Measurements from ENCODE around the gene EPGN. TPM values are rescaled to one million over a fixed set of nuclear protein-coding genes. Genes with fewer than 3 reads are reported as not detected.

The EPGN gene
- total and polyA plus RNA-seq, 2 donors from 2014 or later: 1.6 TPM; not detected in 1

- intact Hi-C loops (cut with DNase I): loop anchor here (5.0 kb wide), 1 partner anchor 128 kb away; no protein-coding TSS in a partner anchor
- FAIRE-seq (no peak), DNase-seq (no peak)
- no peak overlapping the region for H3K9ac ChIP-seq (ENCODE audit: low read length in 3 of 3)
- H3K4me1 ChIP-seq (ENCODE audit: control insufficient read depth in 2 of 3, insufficient read depth in 2 of 3, low read depth in 1 of 3, low read length in 3 of 3): no peaks in the 10 kb centered on the region
- no peaks in the 10 kb centered on the region for H3K36me3 ChIP-seq (ENCODE audit: control insufficient read depth in 2 of 3, insufficient read depth in 3 of 3, low read length in 3 of 3)
- no peak overlapping the region for H3K27ac ChIP-seq (ENCODE audit: low read depth in 2 of 2, low read length in 2 of 2)
- H3K9me3 ChIP-seq (ENCODE audit: control insufficient read depth in 2 of 3, insufficient read depth in 1 of 3, low read length in 3 of 3): no peaks in the 10 kb centered on the region
- H3K4me3 ChIP-seq (ENCODE audit: low read length in 3 of 3): no peak overlapping the region
- no peak for TF ChIP-seq CTCF (IDR thresholded peaks at IDR 0.05; ENCODE audit: borderline replicate concordance, extremely low read depth, insufficient read depth)
- no peaks in the 10 kb centered on the region for H3K27me3 ChIP-seq (ENCODE audit: control insufficient read depth, insufficient read depth, low read length)
Observed at GRCh38 chr4:74314944-74315343, 6.7 kb downstream of the EPGN start.

- Histone ChIP-seq H3K9me3 (ENCODE audit: control insufficient read depth in 2 of 3, insufficient read depth in 1 of 3, low read length in 3 of 3) (no peaks in the 10 kb centered on the region), H3K27ac (ENCODE audit: low read depth in 2 of 2, low read length in 2 of 2) (no peak overlapping the region), H3K36me3 (ENCODE audit: control insufficient read depth in 2 of 3, insufficient read depth in 3 of 3, low read length in 3 of 3) (no peaks in the 10 kb centered on the region), H3K4me1 (ENCODE audit: control insufficient read depth in 2 of 3, insufficient read depth in 2 of 3, low read depth in 1 of 3, low read length in 3 of 3) (no peaks in the 10 kb centered on the region), H3K4me3 (ENCODE audit: low read length in 3 of 3) (no peak overlapping the region), H3K9ac (ENCODE audit: low read length in 3 of 3) (no peak overlapping the region), H3K27me3 (ENCODE audit: control insufficient read depth, insufficient read depth, low read length) (no peaks in the 10 kb centered on the region)
- no peak for FAIRE-seq
- intact Hi-C loops (cut with DNase I): loop anchor here (5.0 kb wide), 1 partner anchor 128 kb away; no protein-coding TSS in a partner anchor
- no peak for TF ChIP-seq CTCF (IDR thresholded peaks at IDR 0.05; ENCODE audit: borderline replicate concordance, extremely low read depth, insufficient read depth)
- DNase-seq: no peak
Observed at GRCh38 chr4:74315376-74315775, 7.1 kb downstream of the EPGN start.

DNA sequence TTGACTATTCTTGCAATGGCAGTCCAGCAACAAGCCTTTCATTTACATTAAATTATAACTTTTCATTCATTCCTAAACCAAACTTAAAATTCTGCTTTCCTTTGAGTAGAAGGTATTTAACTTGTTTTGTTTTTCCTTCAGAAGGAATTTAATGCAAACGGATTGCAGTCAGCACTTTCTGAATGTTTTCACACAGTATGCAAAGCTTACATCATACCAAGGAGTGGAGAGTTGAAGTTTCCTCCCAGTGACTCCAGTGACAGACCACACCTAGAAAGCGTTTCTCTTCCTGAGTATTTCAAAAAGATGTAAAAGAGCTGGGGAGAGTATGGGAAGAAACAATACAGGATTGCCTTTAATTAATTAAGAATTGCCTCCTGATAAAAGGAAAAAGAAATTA, 8.1 kb downstream of the EPGN start:
- no peaks in the 10 kb centered on the region for H3K9me3 ChIP-seq (ENCODE audit: control insufficient read depth in 2 of 3, insufficient read depth in 1 of 3, low read length in 3 of 3)
- no peak overlapping the region for H3K4me3 ChIP-seq (ENCODE audit: low read length in 3 of 3)
- H3K9ac ChIP-seq (ENCODE audit: low read length in 3 of 3): no peak overlapping the region
- no peaks in the 10 kb centered on the region for H3K27me3 ChIP-seq (ENCODE audit: control insufficient read depth, insufficient read depth, low read length)
- H3K4me1 ChIP-seq (ENCODE audit: control insufficient read depth in 2 of 3, insufficient read depth in 2 of 3, low read depth in 1 of 3, low read length in 3 of 3): no peaks in the 10 kb centered on the region
- H3K27ac ChIP-seq (ENCODE audit: low read depth in 2 of 2, low read length in 2 of 2): no peak overlapping the region
- FAIRE-seq (no peak), DNase-seq (no peak)
- no peak for TF ChIP-seq CTCF (IDR thresholded peaks at IDR 0.05; ENCODE audit: borderline replicate concordance, extremely low read depth, insufficient read depth)
- H3K36me3 ChIP-seq (ENCODE audit: control insufficient read depth in 2 of 3, insufficient read depth in 3 of 3, low read length in 3 of 3): no peaks in the 10 kb centered on the region
- intact Hi-C loops (cut with DNase I): loop anchor here (5.0 kb wide), 1 partner anchor 129 kb away; no protein-coding TSS in a partner anchor
